HG03045 (cell line): ENCODE data around the gene CLCN5.

Experiments used
- ATAC-seq: cut with Tn5 transposase; IDR thresholded peaks from one replicate; pipeline ENCODE4 v1.9.1; 2021; ENCODE audit warnings: mild to moderate bottlenecking, moderate library complexity; ENCODE audit not compliant: unreplicated experiment

The CLCN5 gene

GRCh38 chrX:49932791-49933190 lies 10.4 kb downstream of the CLCN5 start:
- ATAC-seq, result no peak

GRCh38 chrX:49934148-49934547 lies 11.8 kb downstream of the CLCN5 start:
- ATAC-seq, result no peak

GRCh38 chrX:49934729-49935128 lies 12.3 kb downstream of the CLCN5 start:
- ATAC-seq, result no peak

- no peak for ATAC-seq
These were observed 25.4 kb downstream of the CLCN5 start for GRCh38 chrX:49947781-49948180.

GRCh38 chrX:49949961-49950360 lies 27.6 kb downstream of the CLCN5 start:
- no peak for ATAC-seq

GRCh38 chrX:49951524-49952193 lies 29.3 kb downstream of the CLCN5 start:
- ATAC-seq, result no peak

- no peak for ATAC-seq
These were observed 33.9 kb downstream of the CLCN5 start for GRCh38 chrX:49956313-49956712.

- no peak for ATAC-seq
These were observed 36.5 kb downstream of the CLCN5 start for GRCh38 chrX:49958727-49959485.

GRCh38 chrX:49959602-49960001 lies 37.2 kb downstream of the CLCN5 start:
- no peak for ATAC-seq

- ATAC-seq, result no peak
These were observed 37.7 kb downstream of the CLCN5 start for GRCh38 chrX:49960061-49960460.

- ATAC-seq, result no peak
These were observed 48.3 kb downstream of the CLCN5 start for GRCh38 chrX:49970674-49971073.

GRCh38 chrX:49972328-49972860 lies 50.0 kb downstream of the CLCN5 start:
- no peak for ATAC-seq

- no peak for ATAC-seq
These were observed 54.3 kb downstream of the CLCN5 start for GRCh38 chrX:49976682-49977197.

GRCh38 chrX:49977319-49978090 lies 55.1 kb downstream of the CLCN5 start:
- no peak for ATAC-seq

- no peak for ATAC-seq
These were observed 55.8 kb downstream of the CLCN5 start for GRCh38 chrX:49978176-49978575.

GRCh38 chrX:49986058-49986457 lies 63.7 kb downstream of the CLCN5 start:
- ATAC-seq, result no peak

- no peak for ATAC-seq
These were observed 65.3 kb downstream of the CLCN5 start for GRCh38 chrX:49987651-49988050.

GRCh38 chrX:49988143-49988542 lies 65.7 kb downstream of the CLCN5 start:
- no peak for ATAC-seq

- no peak for ATAC-seq
These were observed 69.4 kb downstream of the CLCN5 start for GRCh38 chrX:49991758-49992157.

GRCh38 chrX:49992853-49993252 lies 70.5 kb downstream of the CLCN5 start:
- ATAC-seq, result no peak

- ATAC-seq, result no peak
These were observed 71.3 kb downstream of the CLCN5 start for GRCh38 chrX:49993661-49994060.
